Caco-2 (cell line): ENCODE measurements around the gene ITPRIPL2. TPM values are rescaled to one million over a fixed set of nuclear protein-coding genes. Genes with fewer than 3 reads are reported as not detected.

Experiments used
- BruUV-seq: library from RNA; stranded (reverse); fragments of 400-500 nt; replicated peaks from 2 replicates; lab custom pipeline; 2021; lab: Mats Ljungman, UMichigan
- CTCF ChIA-PET: fragments of 300-600 bp; sonication (Branson Sonifier 250); formaldehyde crosslinking; loops from one replicate; lab custom pipeline; 2022; ENCODE audit warnings: antibody characterized with exemption; lab: Charles Lee
- POLR2A ChIA-PET: fragments of 300-600 bp; sonication (Branson Sonifier 250); formaldehyde crosslinking; loops from one replicate; lab custom pipeline; 2022; ENCODE audit warnings: antibody characterized with exemption; lab: Charles Lee
- DNase-seq, 2 experiments: peaks; one replicate each; pipeline versions ENCODE4 v3.0.0 to v3.0.0-alpha.2; 2020 to 2022
- H3K27me3 ChIP-seq: replicated peaks from 2 replicates; pipeline ENCODE4 v1.6.0; 2011; ENCODE audit warnings: low read length; ENCODE audit not compliant: control insufficient read depth, insufficient read depth
- H3K36me3 ChIP-seq: 2 replicates; pipeline ENCODE4 v1.5.1; 2011; ENCODE audit warnings: low read length; ENCODE audit not compliant: control insufficient read depth, insufficient read depth
- H3K4me1 ChIP-seq: fragments of 250-450 bp; sonication (Bioruptor Pico); 2 replicates; pipeline ENCODE4 v1.5.1; 2020; ENCODE audit warnings: mild to moderate bottlenecking
- H3K4me3 ChIP-seq: 2 replicates; pipeline ENCODE4 v1.5.1; 2011; ENCODE audit warnings: low read depth, mild to moderate bottlenecking, control low read depth, low read length
- H3K9me3 ChIP-seq: fragments of 250-450 bp; sonication (Bioruptor Pico); 2 replicates; pipeline ENCODE4 v1.5.1; 2020; ENCODE audit warnings: mild to moderate bottlenecking, moderate library complexity
- H3K27ac Mint-ChIP-seq: one replicate; pipeline ENCODE4 v1.8.0; 2022; ENCODE audit warnings: mixed read lengths; ENCODE audit not compliant: unreplicated experiment
- H3K27me3 Mint-ChIP-seq: one replicate; pipeline ENCODE4 v1.8.0; 2022; ENCODE audit warnings: mixed read lengths; ENCODE audit not compliant: insufficient read depth, unreplicated experiment
- H3K36me3 Mint-ChIP-seq: one replicate; pipeline ENCODE4 v1.8.0; 2022; ENCODE audit warnings: mild to moderate bottlenecking, mixed read lengths; ENCODE audit not compliant: insufficient read depth, unreplicated experiment
- H3K4me1 Mint-ChIP-seq: one replicate; pipeline ENCODE4 v1.8.0; 2022; ENCODE audit warnings: low read depth, mixed read lengths; ENCODE audit not compliant: unreplicated experiment
- H3K4me3 Mint-ChIP-seq: one replicate; pipeline ENCODE4 v1.8.0; 2022; ENCODE audit warnings: mild to moderate bottlenecking, moderate library complexity, mixed read lengths; ENCODE audit not compliant: unreplicated experiment
- H3K9me3 Mint-ChIP-seq: one replicate; pipeline ENCODE4 v1.8.0; 2022; ENCODE audit warnings: mixed read lengths; ENCODE audit not compliant: unreplicated experiment
- CTCF ChIP-seq, 2 experiments: fragments of 200-600 bp in 1 of 2; IDR thresholded peaks; 1 replicate in 1 of 2; 2 replicates in 1 of 2; pipeline versions ENCODE4 v1.5.1 to v1.8.0; 2011 to 2022; ENCODE audit warnings: antibody characterized with exemption in 1 of 2, control low read depth in 1 of 2, inconsistent platforms in 1 of 2, low read depth in 1 of 2, low read length in 1 of 2, mild to moderate bottlenecking in 1 of 2, moderate library complexity in 1 of 2; ENCODE audit not compliant: insufficient read depth in 1 of 2, severe bottlenecking in 1 of 2, unreplicated experiment in 1 of 2
- intact Hi-C: fragments of 100-400 bp; cut with micrococcal nuclease; formaldehyde crosslinking; loops from one replicate; pipeline ENCODE4 v1.10.0; 2022; ENCODE audit not compliant: unreplicated experiment
- total RNA-seq: library from RNA; stranded (reverse); gene quantifications from 2 replicates; pipeline ENCODE4 v1.2.3, GENCODE V29; 2022

ITPRIPL2 gene
- total RNA-seq, 1 experiment from 2014 or later, result 24.5 TPM

GRCh38 chr16:19071811-19072777 is 41.7 kb upstream of the ITPRIPL2 start:
- DNase-seq, result peak; percentile 72 to 80
- no TSS peak for BruUV-seq
- H3K36me3 ChIP-seq, result no peaks in the 10 kb centered on the region
- no peak overlapping the region for H3K27ac Mint-ChIP-seq
- H3K27me3 Mint-ChIP-seq, result no peaks in the 10 kb centered on the region
- ChIA-PET POLR2A (no interaction called here), CTCF (interaction anchor here (0.6 to 2.2 kb wide), 3 partner anchors 88 to 206 kb away, joined by 3 to 12 read pairs (median 11); partner anchors contain the start of gene TMC7)
- no peaks in the 10 kb centered on the region for H3K9me3 Mint-ChIP-seq
- peaks cover 15% of the 10 kb centered on the region for H3K36me3 Mint-ChIP-seq
- H3K4me3 Mint-ChIP-seq, result no peak overlapping the region
- H3K4me1 Mint-ChIP-seq, result peaks cover 4% of the 10 kb centered on the region
- no peak overlapping the region for H3K4me3 ChIP-seq
- TF ChIP-seq CTCF (IDR thresholded peaks at IDR 0.05; ENCODE audit: insufficient read depth in 1 of 2, low read depth in 1 of 2, low read length in 1 of 2, severe bottlenecking in 1 of 2, unreplicated experiment in 1 of 2), result peak; percentile 80 to 83
- no peaks in the 10 kb centered on the region for H3K4me1 ChIP-seq
- H3K9me3 ChIP-seq, result no peaks in the 10 kb centered on the region
- no peaks in the 10 kb centered on the region for H3K27me3 ChIP-seq
- intact Hi-C loops, result loop anchor here (1.0 kb wide), 1 partner anchor 89 kb away; the partner anchor contains the start of gene TMC7

- intact Hi-C loops, result no loop called here
- ChIA-PET POLR2A (no interaction called here), CTCF (interaction anchor here (0.6 to 1.3 kb wide), 2 partner anchors 47 to 90 kb away, joined by 5 to 11 read pairs; partner anchors contain the start of gene TMC7)
- peaks cover 4% of the 10 kb centered on the region for H3K36me3 Mint-ChIP-seq
- no peak for TF ChIP-seq CTCF (IDR thresholded peaks at IDR 0.05; ENCODE audit: insufficient read depth in 1 of 2, low read depth in 1 of 2, low read length in 1 of 2, severe bottlenecking in 1 of 2, unreplicated experiment in 1 of 2)
- no peak overlapping the region for H3K4me3 ChIP-seq
- no peak overlapping the region for H3K4me3 Mint-ChIP-seq
- no peak for DNase-seq
- H3K36me3 ChIP-seq, result no peaks in the 10 kb centered on the region
- H3K27ac Mint-ChIP-seq, result no peak overlapping the region
- no peaks in the 10 kb centered on the region for H3K9me3 Mint-ChIP-seq
- no peaks in the 10 kb centered on the region for H3K4me1 ChIP-seq
- no peaks in the 10 kb centered on the region for H3K27me3 Mint-ChIP-seq
- no peaks in the 10 kb centered on the region for H3K27me3 ChIP-seq
- H3K4me1 Mint-ChIP-seq, result no peaks in the 10 kb centered on the region
- no peaks in the 10 kb centered on the region for H3K9me3 ChIP-seq
- no TSS peak for BruUV-seq
Observed at GRCh38 chr16:19073344-19073743, 40.4 kb upstream of the ITPRIPL2 start.

DNA sequence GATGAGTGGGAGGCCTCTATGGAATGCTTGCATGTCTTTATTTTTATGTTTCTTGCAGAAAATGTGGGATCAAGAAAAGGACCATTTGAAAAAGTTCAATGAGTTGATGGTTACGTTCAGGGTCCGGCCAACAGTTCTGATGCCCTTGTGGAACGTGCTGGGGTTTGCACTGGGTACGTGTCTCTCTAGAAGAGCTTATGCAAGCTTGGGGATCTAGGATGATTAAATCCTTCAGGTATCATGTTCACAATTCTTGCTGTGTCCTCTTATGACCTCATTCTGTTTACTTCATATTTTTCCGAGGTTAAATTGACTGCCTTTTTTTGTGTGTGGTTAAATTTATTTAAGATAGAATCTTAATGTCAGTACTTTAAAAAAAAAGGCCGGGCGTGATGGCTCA is 39.9 kb upstream of the ITPRIPL2 start:
- DNase-seq, result no peak
- H3K36me3 Mint-ChIP-seq, result peaks cover 4% of the 10 kb centered on the region
- ChIA-PET CTCF (interaction anchor here (0.6 kb wide), 1 partner anchor 47 kb away, joined by 5 read pairs; no protein-coding TSS in a partner anchor), POLR2A (no interaction called here)
- H3K4me1 Mint-ChIP-seq, result no peaks in the 10 kb centered on the region
- Histone ChIP-seq H3K4me3 (no peak overlapping the region), H3K4me1 (no peaks in the 10 kb centered on the region), H3K36me3 (no peaks in the 10 kb centered on the region), H3K9me3 (no peaks in the 10 kb centered on the region), H3K27me3 (no peaks in the 10 kb centered on the region)
- no peak overlapping the region for H3K27ac Mint-ChIP-seq
- intact Hi-C loops, result no loop called here
- TF ChIP-seq CTCF (IDR thresholded peaks at IDR 0.05; ENCODE audit: insufficient read depth in 1 of 2, low read depth in 1 of 2, low read length in 1 of 2, severe bottlenecking in 1 of 2, unreplicated experiment in 1 of 2), result no peak
- H3K4me3 Mint-ChIP-seq, result no peak overlapping the region
- H3K9me3 Mint-ChIP-seq, result no peaks in the 10 kb centered on the region
- H3K27me3 Mint-ChIP-seq, result no peaks in the 10 kb centered on the region
- no TSS peak for BruUV-seq
